ENCODE measurements around the gene CAPN5.

Gene CAPN5

DNA sequence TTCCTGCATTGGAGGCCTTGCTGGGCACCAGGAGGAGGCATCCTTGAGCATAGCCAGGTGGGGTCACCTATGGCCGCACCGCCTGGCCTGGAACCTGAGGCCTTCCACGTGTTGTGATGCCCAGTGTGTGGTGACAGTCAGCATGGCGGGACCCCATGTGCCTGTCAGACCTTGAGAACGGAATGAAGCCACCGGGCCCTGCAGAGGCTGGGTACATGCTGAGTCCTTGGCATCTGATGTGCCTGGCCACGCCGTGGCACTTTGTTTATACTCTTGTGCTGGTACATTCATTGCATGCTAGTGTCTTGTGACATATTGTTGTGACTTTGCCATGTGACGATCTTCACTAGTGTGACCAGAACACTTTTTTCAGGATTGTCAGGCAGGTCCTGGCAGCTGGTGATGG lies 52.8 kb downstream of the CAPN5 start:
- Histone ChIP-seq H3K27ac (ENCODE audit: low read depth, low read length, poor library complexity, severe bottlenecking) (no peak overlapping the region), H3F3A (ENCODE audit: insufficient read depth, low read length) (no peaks in the 10 kb centered on the region), H3K9ac (ENCODE audit: low read length) (no peak overlapping the region), H3K4me1 (ENCODE audit: insufficient read depth, low read length, severe bottlenecking) (no peaks in the 10 kb centered on the region), H3K4me3 (ENCODE audit: low read depth, low read length, poor library complexity, severe bottlenecking) (no peak overlapping the region), H3K36me3 (ENCODE audit: insufficient read depth, low read length) (no peaks in the 10 kb centered on the region), H3K9me2 (ENCODE audit: low read depth, low read length) (no peaks in the 10 kb centered on the region), H3K27me3 (ENCODE audit: insufficient read depth, low read length) (no peaks in the 10 kb centered on the region), H4K20me1 (ENCODE audit: insufficient read depth, low read length) (no peaks in the 10 kb centered on the region), H3K79me2 (ENCODE audit: insufficient read depth, low read length) (no peaks in the 10 kb centered on the region), H3K4me2 (ENCODE audit: low read length) (no peak overlapping the region), H2AFZ (ENCODE audit: low read length) (no peak overlapping the region), H3K9me3 (ENCODE audit: low read length) (no peaks in the 10 kb centered on the region)
- TF ChIP-seq, protein P1, sequence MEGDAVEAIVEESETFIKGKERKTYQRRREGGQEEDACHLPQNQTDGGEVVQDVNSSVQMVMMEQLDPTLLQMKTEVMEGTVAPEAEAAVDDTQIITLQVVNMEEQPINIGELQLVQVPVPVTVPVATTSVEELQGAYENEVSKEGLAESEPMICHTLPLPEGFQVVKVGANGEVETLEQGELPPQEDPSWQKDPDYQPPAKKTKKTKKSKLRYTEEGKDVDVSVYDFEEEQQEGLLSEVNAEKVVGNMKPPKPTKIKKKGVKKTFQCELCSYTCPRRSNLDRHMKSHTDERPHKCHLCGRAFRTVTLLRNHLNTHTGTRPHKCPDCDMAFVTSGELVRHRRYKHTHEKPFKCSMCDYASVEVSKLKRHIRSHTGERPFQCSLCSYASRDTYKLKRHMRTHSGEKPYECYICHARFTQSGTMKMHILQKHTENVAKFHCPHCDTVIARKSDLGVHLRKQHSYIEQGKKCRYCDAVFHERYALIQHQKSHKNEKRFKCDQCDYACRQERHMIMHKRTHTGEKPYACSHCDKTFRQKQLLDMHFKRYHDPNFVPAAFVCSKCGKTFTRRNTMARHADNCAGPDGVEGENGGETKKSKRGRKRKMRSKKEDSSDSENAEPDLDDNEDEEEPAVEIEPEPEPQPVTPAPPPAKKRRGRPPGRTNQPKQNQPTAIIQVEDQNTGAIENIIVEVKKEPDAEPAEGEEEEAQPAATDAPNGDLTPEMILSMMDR (IDR thresholded peaks at IDR 0.05; ENCODE audit: low read length) = no peak
- no peak for TF ChIP-seq EZH2 (IDR thresholded peaks at IDR 0.05; ENCODE audit: borderline replicate concordance, low read length)

DNA sequence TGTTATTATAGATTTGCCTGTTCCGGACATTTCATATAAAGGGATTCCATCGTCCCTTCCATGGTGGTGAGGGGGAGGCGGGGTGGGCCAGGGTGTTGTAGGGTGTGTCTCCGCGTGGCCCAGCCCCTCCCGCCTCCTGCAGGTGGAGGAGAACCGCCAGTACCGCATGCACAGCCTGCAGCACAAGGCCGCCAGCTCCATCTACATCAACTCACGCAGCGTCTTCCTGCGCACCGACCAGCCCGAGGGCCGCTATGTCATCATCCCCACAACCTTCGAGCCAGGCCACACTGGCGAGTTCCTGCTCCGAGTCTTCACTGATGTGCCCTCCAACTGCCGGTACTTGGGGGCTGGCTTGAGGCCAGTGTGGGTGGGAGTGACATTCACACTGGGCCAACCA lies 53.8 kb downstream of the CAPN5 start:
- no peaks in the 10 kb centered on the region for H3K27me3 ChIP-seq (ENCODE audit: insufficient read depth, low read length)
- no peaks in the 10 kb centered on the region for H3K36me3 ChIP-seq (ENCODE audit: insufficient read depth, low read length)
- no peak overlapping the region for H3K27ac ChIP-seq (ENCODE audit: low read depth, low read length, poor library complexity, severe bottlenecking)
- H4K20me1 ChIP-seq (ENCODE audit: insufficient read depth, low read length) = no peaks in the 10 kb centered on the region
- H2AFZ ChIP-seq (ENCODE audit: low read length) = no peak overlapping the region
- no peaks in the 10 kb centered on the region for H3K79me2 ChIP-seq (ENCODE audit: insufficient read depth, low read length)
- no peak overlapping the region for H3K9ac ChIP-seq (ENCODE audit: low read length)
- H3K4me2 ChIP-seq (ENCODE audit: low read length) = no peak overlapping the region
- no peaks in the 10 kb centered on the region for H3K4me1 ChIP-seq (ENCODE audit: insufficient read depth, low read length, severe bottlenecking)
- no peak for TF ChIP-seq EZH2 (IDR thresholded peaks at IDR 0.05; ENCODE audit: borderline replicate concordance, low read length)
- TF ChIP-seq, protein P1 (IDR thresholded peaks at IDR 0.05; ENCODE audit: low read length) = no peak
- H3K9me3 ChIP-seq (ENCODE audit: low read length) = no peaks in the 10 kb centered on the region
- no peaks in the 10 kb centered on the region for H3F3A ChIP-seq (ENCODE audit: insufficient read depth, low read length)
- no peaks in the 10 kb centered on the region for H3K9me2 ChIP-seq (ENCODE audit: low read depth, low read length)
- H3K4me3 ChIP-seq (ENCODE audit: low read depth, low read length, poor library complexity, severe bottlenecking) = no peak overlapping the region

DNA sequence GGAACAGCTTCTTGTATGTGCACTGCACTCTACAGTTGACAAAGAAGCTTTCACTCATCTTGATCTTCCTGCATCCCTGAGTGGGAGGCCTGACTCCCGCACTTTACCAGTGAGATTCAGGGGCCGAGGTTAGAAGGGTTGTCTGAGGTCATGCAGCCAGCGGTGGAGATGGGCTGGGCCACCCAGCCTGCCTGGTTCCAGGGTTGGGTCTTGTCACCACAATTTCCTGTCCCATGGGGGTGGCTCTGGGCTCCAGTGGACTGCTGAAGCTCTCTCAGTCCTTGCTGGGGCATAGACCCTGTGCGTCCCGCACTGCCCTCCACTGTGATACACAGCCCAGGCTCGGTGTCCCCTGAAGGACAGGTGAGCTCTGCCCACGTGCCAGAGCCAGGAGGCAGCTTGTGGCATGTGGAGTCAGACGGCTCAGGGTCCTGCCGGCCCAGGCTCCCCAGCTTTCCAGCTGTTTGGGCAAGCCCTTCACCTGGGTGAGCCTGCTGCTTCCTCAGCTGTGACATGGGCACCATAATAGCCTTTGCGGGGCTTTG lies 54.4 kb downstream of the CAPN5 start:
- no peaks in the 10 kb centered on the region for H3K36me3 ChIP-seq (ENCODE audit: insufficient read depth, low read length)
- H3K4me1 ChIP-seq (ENCODE audit: insufficient read depth, low read length, severe bottlenecking) = no peaks in the 10 kb centered on the region
- no peaks in the 10 kb centered on the region for H4K20me1 ChIP-seq (ENCODE audit: insufficient read depth, low read length)
- H3K9me2 ChIP-seq (ENCODE audit: low read depth, low read length) = no peaks in the 10 kb centered on the region
- H3K27ac ChIP-seq (ENCODE audit: low read depth, low read length, poor library complexity, severe bottlenecking) = no peak overlapping the region
- no peak overlapping the region for H3K4me3 ChIP-seq (ENCODE audit: low read depth, low read length, poor library complexity, severe bottlenecking)
- H3K9ac ChIP-seq (ENCODE audit: low read length) = no peak overlapping the region
- TF ChIP-seq EZH2 (IDR thresholded peaks at IDR 0.05; ENCODE audit: borderline replicate concordance, low read length) = no peak
- 0 out of 2 replicates have a peak, but pooled peaks cover 4% of the 10 kb centered on the region for H3K27me3 ChIP-seq (ENCODE audit: insufficient read depth, low read length)
- H3K79me2 ChIP-seq (ENCODE audit: insufficient read depth, low read length) = no peaks in the 10 kb centered on the region
- no peak overlapping the region for H3K4me2 ChIP-seq (ENCODE audit: low read length)
- no peaks in the 10 kb centered on the region for H3F3A ChIP-seq (ENCODE audit: insufficient read depth, low read length)
- no peak overlapping the region for H2AFZ ChIP-seq (ENCODE audit: low read length)
- H3K9me3 ChIP-seq (ENCODE audit: low read length) = no peaks in the 10 kb centered on the region
